ENCODE results near the gene UQCRH. TPM values are rescaled to one million over a fixed set of nuclear protein-coding genes. Genes with fewer than 3 reads are reported as not detected.
"Not testable (repeated sequence)": the region's sequence is repeated elsewhere in the genome, so short reads cannot be mapped to it uniquely, and the experiment has no call there.

UQCRH gene
- total RNA-seq, 2 experiments from 2014 or later, result 101 to 103 TPM

GRCh38 chr1:46364612-46365011, 61.1 kb downstream of the UQCRH start:
- Histone ChIP-seq H3K27me3 (ENCODE audit: control insufficient read depth in 1 of 2, insufficient read depth in 2 of 2, low read length in 2 of 2) (no peaks in the 10 kb centered on the region), H3K27ac (ENCODE audit: low read depth in 1 of 2, low read length in 2 of 2) (no peak overlapping the region), H3K4me1 (ENCODE audit: insufficient read depth, low read length) (no peaks in the 10 kb centered on the region), H3K4me3 (ENCODE audit: low read length) (no peak overlapping the region), H3K36me3 (ENCODE audit: insufficient read depth, low read length) (peaks cover 54% of the 10 kb centered on the region), H3K9me3 (ENCODE audit: control insufficient read depth in 1 of 2, insufficient read depth in 1 of 2, low read length in 2 of 2) (no peaks in the 10 kb centered on the region)
- POLR2A ChIA-PET, result no interaction called here
- Mint-ChIP-seq H3K27me3 (no peaks in the 10 kb centered on the region), H3K36me3 (ENCODE audit: low read depth) (peaks cover 80% of the 10 kb centered on the region), H3K4me1 (ENCODE audit: low read depth) (no peaks in the 10 kb centered on the region), H3K4me3 (no peak overlapping the region), H3K9me3 (no peaks in the 10 kb centered on the region), H3K27ac (no peak overlapping the region)
- intact Hi-C loops (cut with DNase I, micrococcal nuclease), result no loop called here
- no peak for TF ChIP-seq CTCF (IDR thresholded peaks at IDR 0.05)
- DNase-seq (no peak), ATAC-seq (ENCODE audit: poor library complexity) (no peak)
- CTCF ChIA-PET, result no interaction called here

GRCh38 chr1:46365796-46366195, 62.3 kb downstream of the UQCRH start:
- H3K4me3 ChIP-seq (ENCODE audit: low read length); CTCF ChIA-PET; POLR2A ChIA-PET; H3K27ac Mint-ChIP-seq; H3K4me3 Mint-ChIP-seq; H3K4me1 Mint-ChIP-seq (ENCODE audit: low read depth); H3K27me3 ChIP-seq (ENCODE audit: control insufficient read depth in 1 of 2, insufficient read depth in 2 of 2, low read length in 2 of 2); intact Hi-C loops (cut with DNase I, micrococcal nuclease); H3K27ac ChIP-seq (ENCODE audit: low read depth in 1 of 2, low read length in 2 of 2); H3K9me3 ChIP-seq (ENCODE audit: control insufficient read depth in 1 of 2, insufficient read depth in 1 of 2, low read length in 2 of 2); ATAC-seq (ENCODE audit: poor library complexity); H3K9me3 Mint-ChIP-seq; H3K4me1 ChIP-seq (ENCODE audit: insufficient read depth, low read length); DNase-seq; H3K27me3 Mint-ChIP-seq: not testable (repeated sequence)
- peaks cover 79% of the 10 kb centered on the region for H3K36me3 Mint-ChIP-seq (ENCODE audit: low read depth)
- peaks cover 49% of the 10 kb centered on the region for H3K36me3 ChIP-seq (ENCODE audit: insufficient read depth, low read length)

Other genes starting within 250 kb of the UQCRH start
- under 1 TPM; 0.20 to 0.38 TPM for gene PIK3R3, start 171.1 kb upstream of the UQCRH start, total RNA-seq
- gene TSPAN1, start 128.6 kb upstream of the UQCRH start, total RNA-seq, result not detected
- not detected for gene P3R3URF, start 127.2 kb upstream of the UQCRH start, total RNA-seq
- 10 to 100 TPM; 21.1 to 29.0 TPM for gene POMGNT1, start 105.3 kb upstream of the UQCRH start, total RNA-seq
- under 1 TPM in 1 of 2 experiments, not detected in 1; 0.14 TPM for gene LURAP1, start 100.4 kb upstream of the UQCRH start, total RNA-seq
- 1 to 10 TPM in 1 of 2 experiments, under 1 TPM in 1; 0.33 to 1.0 TPM for gene RAD54L, start 55.9 kb upstream of the UQCRH start, total RNA-seq
- 10 to 100 TPM; 23.0 to 24.3 TPM for gene LRRC41, start 82 bp upstream of the UQCRH start, total RNA-seq
- 10 to 100 TPM; 34.9 to 36.7 TPM for gene NSUN4, start 37.1 kb downstream of the UQCRH start, total RNA-seq
- 10 to 100 TPM; 11.7 to 15.0 TPM for gene FAAH, start 90.6 kb downstream of the UQCRH start, total RNA-seq
- gene DMBX1, start 186.1 kb downstream of the UQCRH start, total RNA-seq, result not detected
- gene KNCN, start 247.9 kb downstream of the UQCRH start, total RNA-seq, result not detected

All from CD4-positive, alpha-beta T cell (primary cell).